ENCODE measurements around the gene TRAP1.
A peak's percentile ranks its signal among the peaks of the same experiment; 100 is the strongest.

The TRAP1 gene

GRCh38 chr16:3717235-3718018 is at the start of gene TRAP1:
TRAP1 (minus strand) TSS chr16:3717524; CDS start chr16:3717508, 16 bp downstream.
- H3K27me3 ChIP-seq (ENCODE audit: control insufficient read depth in 1 of 2, insufficient read depth in 2 of 2, low read length in 2 of 2), result no peaks in the 10 kb centered on the region
- peaks cover 0 to 14% of the 10 kb centered on the region in 2 donors for H3K36me3 ChIP-seq (ENCODE audit: control insufficient read depth in 1 of 2, insufficient read depth in 2 of 2, low read length in 2 of 2)
- no peaks in the 10 kb centered on the region for H3K9me3 ChIP-seq (ENCODE audit: control insufficient read depth in 1 of 2, low read length in 2 of 2)
- H3K27ac ChIP-seq (ENCODE audit: low read depth, low read length), result peak within 1 kb of the TSS; percentile 71
- H3K4me3 ChIP-seq (ENCODE audit: low read depth in 1 of 2, low read length in 2 of 2), result peak within 1 kb of the TSS; percentile 75 to 95
- H3K9ac ChIP-seq (ENCODE audit: low read depth in 1 of 2, low read length in 2 of 2), result peak within 1 kb of the TSS; percentile 84 to 85
- H3K4me1 ChIP-seq (ENCODE audit: control insufficient read depth in 1 of 2, insufficient read depth in 2 of 2, low read length in 2 of 2), result peaks cover 5 to 11% of the 10 kb centered on the region in 2 donors

DNA sequence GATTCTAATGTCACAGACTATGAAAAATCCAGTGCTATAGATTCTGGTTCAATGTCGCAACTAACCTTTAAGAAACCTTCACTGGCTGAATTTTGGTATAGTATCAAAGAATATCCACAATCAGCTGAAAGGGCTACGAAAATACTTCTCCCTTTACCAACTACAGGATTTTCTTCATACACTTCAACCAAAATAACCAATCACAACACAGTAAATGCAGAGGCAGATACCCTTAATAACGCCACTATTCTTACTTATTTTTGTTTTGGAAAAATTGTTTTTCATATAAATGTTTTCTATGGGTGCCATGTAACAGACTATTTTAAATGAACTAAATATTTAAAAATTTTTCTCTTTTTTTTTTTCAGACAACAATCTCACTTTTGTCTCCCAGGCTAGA is 48.9 kb upstream of the TRAP1 start:
- no peak overlapping the region for H3K9ac ChIP-seq (ENCODE audit: low read depth in 1 of 2, low read length in 2 of 2)
- H3K27ac ChIP-seq (ENCODE audit: low read depth, low read length), result no peak overlapping the region
- H3K27me3 ChIP-seq (ENCODE audit: control insufficient read depth in 1 of 2, insufficient read depth in 2 of 2, low read length in 2 of 2), result no peaks in the 10 kb centered on the region
- peaks cover 40 to 81% of the 10 kb centered on the region in 2 donors for H3K36me3 ChIP-seq (ENCODE audit: control insufficient read depth in 1 of 2, insufficient read depth in 2 of 2, low read length in 2 of 2)
- no peaks in the 10 kb centered on the region for H3K9me3 ChIP-seq (ENCODE audit: control insufficient read depth in 1 of 2, low read length in 2 of 2)
- H3K4me3 ChIP-seq (ENCODE audit: low read depth in 1 of 2, low read length in 2 of 2), result no peak overlapping the region
- no peaks in the 10 kb centered on the region for H3K4me1 ChIP-seq (ENCODE audit: control insufficient read depth in 1 of 2, insufficient read depth in 2 of 2, low read length in 2 of 2)

- H3K9me3 ChIP-seq (ENCODE audit: control insufficient read depth in 1 of 2, low read length in 2 of 2), result no peaks in the 10 kb centered on the region
- H3K27ac ChIP-seq (ENCODE audit: low read depth, low read length), result no peak overlapping the region
- H3K4me1 ChIP-seq (ENCODE audit: control insufficient read depth in 1 of 2, insufficient read depth in 2 of 2, low read length in 2 of 2), result no peaks in the 10 kb centered on the region
These were observed 47.1 kb upstream of the TRAP1 start for GRCh38 chr16:3764409-3764808.

GRCh38 chr16:3762107-3762750 is 44.9 kb upstream of the TRAP1 start:
- Histone ChIP-seq H3K4me1 (ENCODE audit: control insufficient read depth in 1 of 2, insufficient read depth in 2 of 2, low read length in 2 of 2) (no peaks in the 10 kb centered on the region), H3K9ac (ENCODE audit: low read depth in 1 of 2, low read length in 2 of 2) (no peak overlapping the region), H3K27me3 (ENCODE audit: control insufficient read depth in 1 of 2, insufficient read depth in 2 of 2, low read length in 2 of 2) (no peaks in the 10 kb centered on the region), H3K36me3 (ENCODE audit: control insufficient read depth in 1 of 2, insufficient read depth in 2 of 2, low read length in 2 of 2) (peaks cover 31 to 72% of the 10 kb centered on the region in 2 donors), H3K27ac (ENCODE audit: low read depth, low read length) (no peak overlapping the region), H3K9me3 (ENCODE audit: control insufficient read depth in 1 of 2, low read length in 2 of 2) (no peaks in the 10 kb centered on the region), H3K4me3 (ENCODE audit: low read depth in 1 of 2, low read length in 2 of 2) (no peak overlapping the region)

More at GRCh38 chr16:3764409-3764808, 47.1 kb upstream of the TRAP1 start:
- Histone ChIP-seq H3K27me3 (ENCODE audit: control insufficient read depth in 1 of 2, insufficient read depth in 2 of 2, low read length in 2 of 2) (no peaks in the 10 kb centered on the region), H3K36me3 (ENCODE audit: control insufficient read depth in 1 of 2, insufficient read depth in 2 of 2, low read length in 2 of 2) (peaks cover 32 to 76% of the 10 kb centered on the region in 2 donors), H3K4me3 (ENCODE audit: low read depth in 1 of 2, low read length in 2 of 2) (no peak overlapping the region), H3K9ac (ENCODE audit: low read depth in 1 of 2, low read length in 2 of 2) (no peak overlapping the region)

- Histone ChIP-seq H3K27me3 (ENCODE audit: control insufficient read depth in 1 of 2, insufficient read depth in 2 of 2, low read length in 2 of 2) (no peaks in the 10 kb centered on the region), H3K4me3 (ENCODE audit: low read depth in 1 of 2, low read length in 2 of 2) (no peak overlapping the region), H3K4me1 (ENCODE audit: control insufficient read depth in 1 of 2, insufficient read depth in 2 of 2, low read length in 2 of 2) (no peaks in the 10 kb centered on the region), H3K9me3 (ENCODE audit: control insufficient read depth in 1 of 2, low read length in 2 of 2) (no peaks in the 10 kb centered on the region), H3K9ac (ENCODE audit: low read depth in 1 of 2, low read length in 2 of 2) (no peak overlapping the region), H3K36me3 (ENCODE audit: control insufficient read depth in 1 of 2, insufficient read depth in 2 of 2, low read length in 2 of 2) (peaks cover 30 to 72% of the 10 kb centered on the region in 2 donors), H3K27ac (ENCODE audit: low read depth, low read length) (no peak overlapping the region)
These were observed 44.2 kb upstream of the TRAP1 start for GRCh38 chr16:3761375-3762106.

DNA sequence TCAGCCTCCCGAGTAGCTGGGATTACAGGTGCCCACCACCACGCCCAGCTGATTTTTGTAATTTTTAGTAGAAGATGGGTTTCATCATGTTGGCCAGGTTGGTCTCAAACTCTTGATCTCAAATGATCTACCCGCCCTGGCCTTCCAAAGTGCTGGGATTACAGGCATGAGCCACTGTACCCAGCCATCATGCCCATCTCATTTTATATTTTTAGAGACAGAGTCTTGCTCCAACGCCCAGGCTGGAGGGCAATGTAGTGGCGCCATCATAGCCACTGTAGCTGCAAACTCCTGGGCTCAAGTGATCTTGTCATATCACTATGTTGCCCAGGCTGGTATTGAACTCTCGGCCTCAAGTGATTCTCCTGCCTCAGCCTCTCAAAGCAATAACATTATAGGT is 43.2 kb upstream of the TRAP1 start:
- Histone ChIP-seq H3K9ac (ENCODE audit: low read depth in 1 of 2, low read length in 2 of 2) (no peak overlapping the region), H3K4me3 (ENCODE audit: low read depth in 1 of 2, low read length in 2 of 2) (no peak overlapping the region), H3K27me3 (ENCODE audit: control insufficient read depth in 1 of 2, insufficient read depth in 2 of 2, low read length in 2 of 2) (no peaks in the 10 kb centered on the region), H3K9me3 (ENCODE audit: control insufficient read depth in 1 of 2, low read length in 2 of 2) (no peaks in the 10 kb centered on the region), H3K36me3 (ENCODE audit: control insufficient read depth in 1 of 2, insufficient read depth in 2 of 2, low read length in 2 of 2) (peaks cover 32 to 73% of the 10 kb centered on the region in 2 donors), H3K4me1 (ENCODE audit: control insufficient read depth in 1 of 2, insufficient read depth in 2 of 2, low read length in 2 of 2) (no peaks in the 10 kb centered on the region), H3K27ac (ENCODE audit: low read depth, low read length) (no peak overlapping the region)

DNA sequence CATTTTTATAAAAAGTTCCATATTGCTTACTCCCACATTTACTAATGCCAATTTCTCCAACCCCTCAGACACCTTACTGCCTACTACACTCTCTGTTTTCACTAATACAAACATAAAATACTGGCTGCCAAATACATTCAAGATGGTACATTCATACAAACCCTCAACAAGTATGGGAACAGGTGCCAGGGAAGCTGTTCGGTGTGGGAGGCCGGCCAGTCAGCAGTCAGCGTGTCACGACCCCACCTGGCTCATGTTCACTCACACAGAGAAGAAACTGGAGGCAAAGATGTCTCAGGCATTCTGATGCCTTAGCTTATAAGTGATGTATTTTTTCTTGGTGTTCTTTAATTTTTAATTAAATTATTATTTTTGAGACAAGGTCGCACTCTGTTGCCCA is 42.4 kb upstream of the TRAP1 start:
- H3K27ac ChIP-seq (ENCODE audit: low read depth, low read length), result no peak overlapping the region
- H3K27me3 ChIP-seq (ENCODE audit: control insufficient read depth in 1 of 2, insufficient read depth in 2 of 2, low read length in 2 of 2), result no peaks in the 10 kb centered on the region
- H3K36me3 ChIP-seq (ENCODE audit: control insufficient read depth in 1 of 2, insufficient read depth in 2 of 2, low read length in 2 of 2), result peaks cover 34 to 72% of the 10 kb centered on the region in 2 donors
- H3K9me3 ChIP-seq (ENCODE audit: control insufficient read depth in 1 of 2, low read length in 2 of 2), result no peaks in the 10 kb centered on the region
- no peaks in the 10 kb centered on the region for H3K4me1 ChIP-seq (ENCODE audit: control insufficient read depth in 1 of 2, insufficient read depth in 2 of 2, low read length in 2 of 2)
- H3K4me3 ChIP-seq (ENCODE audit: low read depth in 1 of 2, low read length in 2 of 2), result no peak overlapping the region
- H3K9ac ChIP-seq (ENCODE audit: low read depth in 1 of 2, low read length in 2 of 2), result no peak overlapping the region

- Histone ChIP-seq H3K36me3 (ENCODE audit: control insufficient read depth in 1 of 2, insufficient read depth in 2 of 2, low read length in 2 of 2) (peaks cover 31 to 75% of the 10 kb centered on the region in 2 donors), H3K27ac (ENCODE audit: low read depth, low read length) (no peak overlapping the region), H3K4me3 (ENCODE audit: low read depth in 1 of 2, low read length in 2 of 2) (no peak overlapping the region), H3K4me1 (ENCODE audit: control insufficient read depth in 1 of 2, insufficient read depth in 2 of 2, low read length in 2 of 2) (no peaks in the 10 kb centered on the region), H3K27me3 (ENCODE audit: control insufficient read depth in 1 of 2, insufficient read depth in 2 of 2, low read length in 2 of 2) (no peaks in the 10 kb centered on the region), H3K9ac (ENCODE audit: low read depth in 1 of 2, low read length in 2 of 2) (no peak overlapping the region), H3K9me3 (ENCODE audit: control insufficient read depth in 1 of 2, low read length in 2 of 2) (no peaks in the 10 kb centered on the region)
These were observed 38.8 kb upstream of the TRAP1 start for GRCh38 chr16:3756113-3756512.

DNA sequence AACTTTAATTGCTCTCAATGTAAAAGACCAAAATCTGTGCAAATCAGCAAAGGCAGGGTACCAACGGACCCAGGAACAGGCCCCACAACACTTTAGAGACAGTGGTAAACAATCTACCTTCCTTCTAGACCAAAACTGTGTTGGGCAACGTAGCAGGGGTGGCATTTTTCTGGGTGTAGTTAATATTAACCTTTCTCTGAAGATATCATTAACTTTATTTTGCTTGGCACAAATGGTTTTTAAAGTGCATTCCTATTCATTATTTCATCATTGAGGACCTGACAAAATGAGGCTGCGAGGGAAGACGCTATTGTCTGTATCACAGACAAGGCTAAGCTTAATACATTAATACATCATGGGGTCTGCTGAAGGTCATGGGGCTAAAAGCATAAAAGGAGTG is 37.9 kb upstream of the TRAP1 start:
- H3K27ac ChIP-seq (ENCODE audit: low read depth, low read length), result no peak overlapping the region
- no peaks in the 10 kb centered on the region for H3K9me3 ChIP-seq (ENCODE audit: control insufficient read depth in 1 of 2, low read length in 2 of 2)
- H3K4me3 ChIP-seq (ENCODE audit: low read depth in 1 of 2, low read length in 2 of 2), result no peak overlapping the region
- no peaks in the 10 kb centered on the region for H3K4me1 ChIP-seq (ENCODE audit: control insufficient read depth in 1 of 2, insufficient read depth in 2 of 2, low read length in 2 of 2)
- peaks cover 34 to 77% of the 10 kb centered on the region in 2 donors for H3K36me3 ChIP-seq (ENCODE audit: control insufficient read depth in 1 of 2, insufficient read depth in 2 of 2, low read length in 2 of 2)
- H3K27me3 ChIP-seq (ENCODE audit: control insufficient read depth in 1 of 2, insufficient read depth in 2 of 2, low read length in 2 of 2), result no peaks in the 10 kb centered on the region
- no peak overlapping the region for H3K9ac ChIP-seq (ENCODE audit: low read depth in 1 of 2, low read length in 2 of 2)

DNA sequence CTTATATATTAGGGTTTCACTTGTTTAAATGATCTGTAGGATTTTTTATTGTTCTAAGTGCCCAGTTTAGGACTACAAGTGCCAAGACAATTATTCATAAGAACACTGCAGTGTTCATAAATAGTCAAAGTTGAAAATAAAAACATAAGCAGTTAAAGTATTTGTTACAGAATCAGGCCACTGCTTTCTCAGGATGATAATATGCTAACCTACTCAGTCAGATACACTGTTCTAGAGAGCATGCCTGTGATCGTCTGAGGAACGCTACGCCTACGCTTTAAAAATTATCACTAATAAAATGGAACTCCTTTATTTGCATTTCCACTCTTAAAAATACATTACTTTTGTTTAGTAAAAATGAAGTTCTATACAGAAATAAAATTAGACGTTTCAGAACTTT is 37.4 kb upstream of the TRAP1 start:
- peaks cover 34 to 79% of the 10 kb centered on the region in 2 donors for H3K36me3 ChIP-seq (ENCODE audit: control insufficient read depth in 1 of 2, insufficient read depth in 2 of 2, low read length in 2 of 2)

More for the DNA sequence above, 37.4 kb upstream of the TRAP1 start:
- Histone ChIP-seq H3K4me3 (ENCODE audit: low read depth in 1 of 2, low read length in 2 of 2) (no peak overlapping the region), H3K27me3 (ENCODE audit: control insufficient read depth in 1 of 2, insufficient read depth in 2 of 2, low read length in 2 of 2) (no peaks in the 10 kb centered on the region), H3K4me1 (ENCODE audit: control insufficient read depth in 1 of 2, insufficient read depth in 2 of 2, low read length in 2 of 2) (no peaks in the 10 kb centered on the region), H3K9me3 (ENCODE audit: control insufficient read depth in 1 of 2, low read length in 2 of 2) (no peaks in the 10 kb centered on the region), H3K27ac (ENCODE audit: low read depth, low read length) (no peak overlapping the region), H3K9ac (ENCODE audit: low read depth in 1 of 2, low read length in 2 of 2) (no peak overlapping the region)

All from duodenal mucosa (tissue), 2 donors.